GM18873 (cell line): ENCODE results near the gene BCAS3.

Experiments used
- ATAC-seq: cut with Tn5 transposase; IDR thresholded peaks from one replicate; pipeline ENCODE4 v1.9.1; 2021; ENCODE audit warnings: mild to moderate bottlenecking, moderate library complexity, moderate number of reproducible peaks; ENCODE audit not compliant: unreplicated experiment, low FRiP score

Gene BCAS3

GRCh38 chr17:61366715-61367413, 689.2 kb downstream of the BCAS3 start:
- no peak for ATAC-seq

GRCh38 chr17:61368049-61368831, 690.6 kb downstream of the BCAS3 start:
- no peak for ATAC-seq

- ATAC-seq = no peak
Measured at GRCh38 chr17:61368832-61369450, 691.3 kb downstream of the BCAS3 start.

GRCh38 chr17:61369751-61370150, 692.1 kb downstream of the BCAS3 start:
- no peak for ATAC-seq

GRCh38 chr17:61371179-61371578, 693.5 kb downstream of the BCAS3 start:
- ATAC-seq = no peak

GRCh38 chr17:61371606-61372005, 694.0 kb downstream of the BCAS3 start:
- no peak for ATAC-seq

- ATAC-seq = no peak
Measured at GRCh38 chr17:61372436-61372835, 694.8 kb downstream of the BCAS3 start.

GRCh38 chr17:61376931-61377838, 699.5 kb downstream of the BCAS3 start:
- ATAC-seq = no peak

GRCh38 chr17:61378658-61379456, 701.2 kb downstream of the BCAS3 start:
- no peak for ATAC-seq

- no peak for ATAC-seq
Measured at GRCh38 chr17:61379457-61380216, 702.0 kb downstream of the BCAS3 start.

GRCh38 chr17:61380217-61380835, 702.7 kb downstream of the BCAS3 start:
- no peak for ATAC-seq

- ATAC-seq = no peak
Measured at GRCh38 chr17:61380836-61381525, 703.3 kb downstream of the BCAS3 start.

- ATAC-seq = no peak
Measured at GRCh38 chr17:61381537-61381936, 703.9 kb downstream of the BCAS3 start.

GRCh38 chr17:61382796-61383688, 705.4 kb downstream of the BCAS3 start:
- no peak for ATAC-seq

GRCh38 chr17:61383689-61384201, 706.1 kb downstream of the BCAS3 start:
- no peak for ATAC-seq

GRCh38 chr17:61384354-61384691, 706.7 kb downstream of the BCAS3 start:
- no peak for ATAC-seq
